ENCODE measurements around the gene OXSR1.

The OXSR1 gene

GRCh38 chr3:38297947-38298711, 132.8 kb downstream of the OXSR1 start:
- DNase-seq (ENCODE audit: low read depth): peak; percentile 57
- TF ChIP-seq CTCF (conservative IDR thresholded peaks at IDR 0.05; ENCODE audit: low read depth, low read length): no peak
- H3K4me3 ChIP-seq (ENCODE audit: low read depth, low read length): no peak overlapping the region

All from choroid plexus epithelial cell (primary cell).